NCI-H2107 treated with DMSO at 0.1 percent for 48 hours (cell line): ENCODE data around the gene GRB10.

Source experiments
- DNase-seq: peaks from one replicate; lab custom pipeline; 2025; ENCODE audit not compliant: unreplicated experiment; lab: John Stamatoyannopoulos, UW

The GRB10 gene

DNA sequence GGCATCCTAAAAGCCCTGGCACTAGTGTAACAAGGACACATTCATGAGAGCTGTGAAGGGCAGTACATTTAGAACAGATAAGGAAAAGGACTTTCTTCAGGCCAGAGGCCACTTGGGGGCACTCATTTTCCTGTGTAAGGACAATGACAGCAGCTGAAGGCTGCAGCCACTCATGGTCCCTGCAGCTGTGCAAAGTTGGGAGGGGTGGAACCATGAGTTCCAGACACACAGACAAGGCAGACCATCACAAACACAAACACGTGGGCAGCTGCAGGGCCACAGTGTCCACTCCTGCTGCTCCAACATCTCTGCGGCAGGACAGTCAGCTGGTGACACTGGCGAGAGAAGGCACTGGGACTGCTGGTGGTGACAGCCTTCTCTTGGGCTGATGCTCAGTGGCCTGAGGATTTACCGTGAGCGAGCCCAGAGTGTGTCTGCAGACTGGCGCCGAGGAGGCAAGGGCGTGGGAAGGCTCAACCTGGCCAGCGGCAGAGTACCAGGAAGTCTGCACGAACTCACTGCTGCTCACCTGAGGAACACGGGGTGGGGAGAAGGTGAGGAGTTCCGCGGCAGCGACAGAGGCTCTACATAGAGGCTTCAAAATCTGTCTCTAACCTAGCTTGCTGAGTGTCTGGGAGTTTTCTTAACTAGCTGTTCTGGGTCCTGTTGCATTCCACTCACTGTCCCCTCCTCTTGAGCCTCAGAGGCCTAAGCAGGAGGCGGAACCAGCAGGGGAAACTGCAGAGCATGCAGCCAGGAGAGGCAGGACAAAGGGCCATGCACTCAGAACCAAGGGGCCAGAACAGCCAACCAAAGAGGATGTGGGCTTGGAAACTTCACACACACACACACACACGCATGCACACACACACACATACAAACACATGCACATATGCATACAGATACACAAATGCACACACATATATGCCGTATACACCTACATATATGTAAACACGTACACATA lies 141.0 kb downstream of the GRB10 start:
- DNase-seq: no peak

DNA sequence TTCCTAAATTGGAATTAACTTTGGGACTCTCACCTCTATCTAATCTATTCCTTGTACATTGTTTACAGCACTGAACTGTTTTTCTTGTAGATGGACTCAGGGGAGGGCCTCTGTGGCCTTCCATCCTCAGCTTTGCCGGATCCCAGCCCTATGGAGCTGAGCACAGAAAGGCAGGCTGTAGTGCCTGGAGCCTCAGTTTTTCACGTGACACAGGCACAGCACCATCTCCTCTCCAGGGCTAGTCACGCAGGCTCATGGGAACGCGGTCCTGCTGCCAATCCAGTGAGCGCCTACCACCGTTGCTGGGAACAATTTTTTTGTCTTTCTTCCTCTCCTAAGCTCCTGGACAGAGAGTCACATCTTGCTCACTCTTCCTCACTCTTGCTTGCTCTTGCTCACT lies 141.9 kb downstream of the GRB10 start:
- DNase-seq: no peak

DNA sequence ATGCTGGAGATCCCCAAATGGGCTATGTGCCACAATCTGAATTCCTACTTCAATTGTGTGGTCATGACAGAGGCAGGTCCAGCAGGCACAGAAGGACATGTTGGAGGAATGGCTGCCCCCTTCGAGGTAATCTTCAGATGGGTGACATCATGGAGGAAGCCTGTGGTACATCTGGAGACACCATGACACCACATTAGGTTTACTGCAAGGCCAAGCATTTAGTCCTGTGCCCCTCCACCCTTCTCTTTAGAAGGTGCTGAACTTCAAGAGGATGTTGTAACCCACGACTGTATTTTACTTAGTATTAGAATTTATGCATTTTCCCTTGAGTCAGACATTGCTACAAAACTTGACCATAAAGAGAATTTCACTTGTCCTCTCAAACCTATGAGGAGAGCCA lies 142.4 kb downstream of the GRB10 start:
- DNase-seq: no peak

DNA sequence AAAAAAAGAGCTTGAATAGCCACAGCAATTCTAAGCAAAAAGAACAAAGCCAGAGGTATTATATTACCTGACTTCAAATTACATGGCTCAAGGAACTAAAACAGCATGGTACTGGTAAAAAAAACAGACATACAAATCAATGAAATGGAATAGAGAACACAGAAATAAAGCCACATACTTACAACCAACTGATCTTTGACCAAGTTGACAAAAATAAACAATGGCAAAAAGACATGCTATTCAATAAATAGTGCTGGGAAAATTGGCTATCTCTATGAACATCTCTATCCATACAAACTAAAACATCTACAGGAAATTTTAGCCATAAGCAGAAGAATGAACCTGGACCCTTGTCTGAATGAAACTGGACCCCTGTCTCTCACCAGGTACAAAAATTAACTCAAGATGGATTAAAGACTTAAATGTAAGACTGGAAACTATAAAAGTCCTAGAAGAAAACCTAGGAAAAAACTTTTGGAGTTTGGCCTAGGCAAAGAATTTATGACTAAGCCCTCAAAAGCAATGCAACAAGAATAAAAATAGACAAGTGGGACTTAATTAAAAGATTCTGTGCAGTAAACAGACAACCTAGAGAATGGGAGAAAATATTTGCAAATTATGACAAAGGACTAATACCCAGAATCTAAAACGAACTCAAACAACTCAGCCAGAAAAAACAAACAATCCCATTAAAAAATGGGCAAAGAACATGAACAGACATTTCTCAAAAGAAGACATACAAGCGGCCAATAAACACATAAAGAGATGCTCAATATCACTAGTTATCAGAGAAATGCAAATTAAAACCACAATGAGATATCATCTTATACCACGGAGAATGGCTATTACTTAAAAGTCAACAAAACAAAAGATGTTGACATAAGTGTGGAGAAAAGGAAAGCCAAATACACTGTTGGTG lies 144.7 kb downstream of the GRB10 start:
- DNase-seq: no peak

DNA sequence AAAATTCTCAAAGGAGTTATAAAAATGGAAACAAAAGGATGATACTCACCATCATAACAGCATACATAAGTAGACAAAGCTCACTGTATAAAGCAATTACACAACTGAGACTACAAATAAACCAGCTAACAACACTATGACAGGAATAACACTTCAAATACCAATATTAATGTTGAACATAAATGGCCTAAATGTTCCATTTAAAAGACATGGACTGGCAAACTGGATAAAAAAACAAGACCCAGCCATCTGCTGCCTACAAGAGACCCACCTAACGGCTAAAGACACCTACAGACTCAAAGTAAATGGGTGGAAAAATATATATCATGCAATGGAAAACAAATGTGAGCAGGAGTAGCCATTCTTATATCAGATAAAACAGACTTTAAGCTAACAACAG lies 148.3 kb downstream of the GRB10 start:
- DNase-seq: no peak

DNA sequence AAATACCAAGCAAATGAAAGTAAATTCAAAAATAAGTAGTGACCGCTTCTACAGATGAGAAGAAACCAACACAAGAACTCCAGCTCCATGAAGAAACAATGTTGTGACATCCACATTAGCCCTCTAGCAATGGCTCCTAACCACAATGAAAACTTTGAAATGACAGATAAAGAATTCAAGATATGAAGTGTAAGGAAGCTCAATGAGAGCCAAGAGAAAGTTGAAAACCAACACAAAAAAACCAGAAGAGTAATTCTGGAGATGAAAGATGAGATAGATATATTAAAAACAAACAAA lies 149.3 kb downstream of the GRB10 start:
- DNase-seq: no peak

DNA sequence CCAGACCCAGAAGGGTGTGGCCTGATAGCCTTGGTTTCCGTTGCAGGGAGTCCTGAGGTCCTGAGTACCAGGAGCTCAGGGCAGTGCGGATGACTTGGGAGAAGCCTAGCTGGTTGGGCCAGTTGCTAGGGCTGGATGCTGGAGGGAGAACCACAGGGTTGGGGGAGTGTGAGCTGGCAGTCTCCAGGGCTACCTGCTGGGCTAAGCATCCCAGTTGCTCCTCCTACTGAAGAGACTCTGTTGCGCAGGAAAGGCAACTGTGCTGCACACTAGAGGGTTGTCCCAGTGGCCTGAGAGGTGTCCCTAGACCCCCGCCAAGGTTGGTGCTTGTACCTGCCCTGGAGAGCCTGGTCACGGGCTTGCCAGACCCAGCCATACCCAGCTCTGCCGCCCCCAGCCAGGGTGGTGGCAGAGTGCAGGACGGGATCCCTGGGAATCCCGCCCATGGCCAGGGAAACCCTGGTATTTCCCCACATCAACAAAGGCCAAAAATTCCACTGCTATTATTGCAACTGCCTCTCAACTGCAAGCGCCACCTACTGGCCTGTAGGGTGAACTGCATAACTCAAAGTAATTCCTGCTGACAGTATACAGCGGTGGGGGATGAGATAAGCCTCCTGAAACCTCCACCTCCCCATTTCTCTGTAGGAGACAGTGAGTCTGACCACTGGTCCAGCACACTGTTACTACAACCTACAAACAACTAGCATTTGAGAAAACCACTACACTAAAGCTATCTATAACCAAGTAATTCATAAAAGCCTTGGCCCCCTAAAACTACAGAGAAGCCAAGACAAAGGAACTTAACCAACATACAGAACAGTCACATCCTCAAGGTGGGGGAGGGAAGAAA lies 149.9 kb downstream of the GRB10 start:
- no peak for DNase-seq

DNA sequence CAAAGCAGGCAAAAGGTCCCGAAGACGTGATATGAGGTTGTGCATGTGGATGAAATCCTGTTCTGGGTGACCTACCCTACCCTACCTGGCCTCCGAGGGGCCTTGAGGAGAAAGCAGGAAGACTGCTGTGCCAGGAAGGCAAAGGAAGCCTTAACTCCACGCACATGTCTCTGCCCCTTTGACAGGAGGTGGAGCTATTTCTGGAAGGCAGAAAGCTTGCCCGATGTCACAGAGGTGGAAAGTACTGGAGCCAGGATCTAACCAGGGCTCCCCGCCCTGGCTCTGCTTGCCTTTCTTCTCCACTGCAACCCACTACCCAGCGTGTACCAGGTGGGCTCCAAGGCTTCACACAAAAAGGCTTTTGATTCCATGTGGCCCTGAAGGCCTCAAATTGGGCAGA lies 151.1 kb downstream of the GRB10 start:
- DNase-seq: no peak

DNA sequence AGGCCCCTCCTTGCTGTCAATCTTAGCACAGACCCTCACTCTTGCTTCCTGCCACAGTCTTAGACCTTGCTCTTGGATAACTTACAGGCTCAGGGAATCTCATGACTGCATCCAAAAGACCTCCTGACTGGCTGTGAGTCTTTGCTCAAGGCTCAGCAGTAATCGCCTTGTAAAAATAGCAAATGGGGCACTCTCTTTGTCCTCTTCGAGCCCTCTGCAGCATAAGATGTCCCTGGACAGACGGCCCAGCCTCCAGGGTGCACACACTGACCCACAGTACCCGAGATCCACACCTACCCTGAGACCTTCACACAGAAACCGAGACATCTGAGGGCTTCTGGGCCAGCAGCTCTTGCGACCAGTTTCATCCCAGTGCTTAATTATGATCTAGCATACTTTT lies 151.6 kb downstream of the GRB10 start:
- no peak for DNase-seq

DNA sequence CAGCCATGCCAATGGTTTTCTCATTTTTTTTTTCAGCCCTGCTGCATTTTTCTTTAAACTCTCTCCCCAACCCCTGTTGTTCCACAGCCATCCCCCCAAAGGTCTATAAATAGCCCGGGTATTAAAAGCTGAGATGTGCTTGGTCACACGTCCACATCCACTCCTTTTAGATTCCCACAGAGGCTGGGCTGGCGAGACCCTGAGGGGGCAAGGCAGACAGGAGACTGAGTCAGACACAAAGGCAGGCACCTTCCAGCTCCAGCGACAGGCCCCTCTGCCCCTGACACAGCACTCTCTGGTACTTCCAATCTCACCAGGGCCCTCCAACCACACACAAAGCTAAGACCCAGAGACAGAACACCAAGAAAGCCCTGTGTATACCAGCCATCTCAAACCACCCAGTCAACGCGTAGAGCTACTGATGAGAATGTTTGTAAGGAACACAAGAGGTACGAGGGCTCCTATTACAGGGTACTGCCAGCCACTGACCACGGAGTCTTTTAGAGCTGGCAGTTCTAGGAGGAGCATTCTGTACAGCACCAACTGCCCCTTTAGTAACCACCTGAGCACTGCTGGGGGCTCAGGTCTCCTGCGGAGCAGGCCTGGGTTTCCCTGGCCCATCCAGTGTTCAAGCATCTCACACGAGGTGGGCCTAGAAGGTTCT lies 153.3 kb downstream of the GRB10 start:
- no peak for DNase-seq

DNA sequence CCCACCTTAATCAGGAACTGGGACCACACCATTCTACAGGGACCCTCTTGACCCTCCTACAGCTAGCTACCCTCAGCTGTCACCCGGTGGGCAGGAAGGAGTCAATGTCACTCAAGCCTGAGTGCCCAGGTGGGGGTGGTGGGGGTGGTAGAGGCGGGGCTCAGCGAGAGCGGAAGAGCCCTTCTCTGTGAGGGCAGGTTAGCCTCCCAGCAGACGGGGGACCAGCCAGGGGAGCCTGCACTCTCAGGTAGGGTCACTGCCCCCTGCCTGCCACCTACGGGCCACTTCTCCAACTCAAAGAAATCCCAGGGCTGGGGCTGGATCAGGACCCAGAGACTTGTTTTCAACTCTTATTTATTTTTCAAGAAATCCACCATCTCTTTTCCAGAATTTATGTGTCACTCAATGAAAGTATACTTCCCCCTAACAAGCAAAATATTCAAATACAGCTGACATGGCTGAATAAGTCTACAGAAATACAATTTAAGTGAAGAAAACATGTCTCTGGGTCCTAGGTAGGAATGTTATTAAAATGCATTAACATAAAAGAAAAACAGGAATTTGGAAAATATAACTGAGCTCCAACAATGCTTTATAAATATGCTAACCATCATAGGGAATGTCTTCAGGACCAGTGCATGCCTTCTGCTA lies 154.1 kb downstream of the GRB10 start:
- no peak for DNase-seq

DNA sequence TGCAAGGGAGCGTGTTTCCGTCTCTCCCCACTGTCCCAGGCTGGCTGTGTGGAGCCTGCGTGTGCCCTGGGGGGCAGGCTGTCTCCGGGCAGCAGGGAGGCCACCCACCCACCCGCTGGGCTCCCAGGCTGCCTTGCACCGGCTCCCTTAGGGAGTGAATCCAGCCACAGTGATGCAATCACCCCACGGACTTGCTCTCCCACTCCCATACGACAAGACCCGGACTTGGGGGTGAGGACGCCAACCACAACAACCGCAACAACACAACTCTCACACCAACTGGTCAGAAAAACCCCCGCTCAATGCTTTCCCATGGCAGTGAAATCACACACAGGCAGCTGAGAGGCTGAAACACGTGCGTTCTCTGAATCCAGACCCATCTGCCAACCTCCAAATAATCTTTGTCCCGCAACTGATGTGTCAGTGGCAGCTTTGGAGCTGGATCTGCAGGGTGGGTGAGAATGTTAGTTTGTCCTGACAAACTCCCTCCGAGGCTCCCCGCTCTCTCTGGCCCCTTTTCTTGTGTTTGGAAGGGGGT lies 154.8 kb downstream of the GRB10 start:
- DNase-seq: no peak

DNA sequence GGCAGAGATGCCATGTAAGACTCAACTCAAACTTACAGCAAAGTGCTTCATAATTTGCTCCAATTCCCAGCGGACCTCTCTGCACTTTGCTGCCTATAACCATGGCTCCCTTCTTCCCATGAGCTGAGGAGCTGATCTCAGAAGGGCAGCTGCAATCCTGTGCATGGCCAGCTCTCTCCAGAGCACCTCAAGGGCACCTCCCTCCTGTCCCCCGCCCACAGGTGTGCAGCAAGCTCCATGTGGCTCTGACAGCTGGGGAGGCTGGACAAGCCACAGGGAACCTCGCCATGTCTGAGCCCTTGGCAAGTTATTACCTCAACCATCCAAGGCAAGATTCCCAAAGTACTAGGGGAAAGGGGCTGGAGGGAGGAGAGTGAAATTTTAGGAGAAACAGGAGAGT lies 156.4 kb downstream of the GRB10 start:
- DNase-seq: no peak

DNA sequence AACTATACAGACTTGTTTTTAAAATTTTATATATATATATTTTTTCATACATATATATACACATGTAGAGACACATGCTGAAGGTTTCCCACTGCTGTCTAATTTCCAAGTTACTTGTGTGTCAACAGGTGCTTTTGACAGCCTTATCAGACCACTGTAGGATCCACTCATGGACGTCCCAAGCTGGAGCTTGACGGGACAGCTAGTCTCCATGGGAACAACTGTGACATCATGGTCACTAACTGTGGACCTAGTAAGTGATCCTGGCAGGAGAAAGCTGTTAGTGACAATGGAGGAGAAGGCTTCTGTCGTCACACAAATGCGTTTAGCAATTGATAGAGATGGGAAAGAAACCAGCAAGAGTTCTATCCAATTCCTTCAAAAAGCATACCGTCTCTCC lies 157.3 kb downstream of the GRB10 start:
- DNase-seq: no peak

DNA sequence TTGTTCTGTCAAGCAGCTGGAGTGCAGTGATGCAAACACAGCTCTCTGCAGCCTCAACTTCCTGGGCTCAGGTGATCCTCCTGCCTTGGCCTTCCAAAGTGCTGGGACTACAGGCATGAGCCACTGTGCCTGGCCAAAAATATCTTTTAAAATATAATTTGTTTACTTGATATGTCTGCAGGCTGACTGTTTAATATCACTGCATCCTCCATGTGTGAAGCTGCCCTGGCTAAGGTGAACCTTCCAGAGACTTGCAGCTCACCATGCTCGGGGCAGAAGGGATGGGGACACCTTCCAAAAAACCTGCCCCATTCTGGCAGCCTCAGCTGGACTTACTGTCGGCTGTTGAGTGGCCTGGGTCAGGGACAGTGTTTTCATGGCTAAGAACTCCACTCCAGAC lies 159.9 kb downstream of the GRB10 start:
- no peak for DNase-seq

DNA sequence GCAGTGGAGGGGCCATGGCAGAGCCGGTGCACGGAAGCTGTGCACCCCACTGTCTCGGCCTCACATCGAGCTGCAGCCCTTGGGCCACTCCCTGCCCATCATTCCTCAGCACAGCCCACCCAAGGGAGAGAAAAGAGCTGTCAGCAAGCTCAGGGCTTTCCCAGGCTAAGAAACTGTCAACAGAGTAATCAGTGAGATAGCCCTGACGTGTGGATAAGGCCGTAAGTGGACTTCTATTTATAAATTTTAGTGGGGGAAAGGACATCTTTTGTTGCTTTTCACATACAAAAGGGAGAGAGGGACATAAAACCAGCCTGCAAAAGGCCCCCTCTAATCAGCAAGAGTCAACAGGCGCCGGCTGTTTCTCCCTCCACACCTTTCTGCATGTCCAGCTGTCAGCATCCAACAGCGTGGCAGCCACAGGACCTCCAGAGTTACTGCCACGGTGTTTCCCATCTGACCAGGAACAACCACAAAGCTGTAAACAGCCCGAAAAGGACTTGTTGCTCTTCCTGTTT lies 160.7 kb downstream of the GRB10 start:
- no peak for DNase-seq

DNA sequence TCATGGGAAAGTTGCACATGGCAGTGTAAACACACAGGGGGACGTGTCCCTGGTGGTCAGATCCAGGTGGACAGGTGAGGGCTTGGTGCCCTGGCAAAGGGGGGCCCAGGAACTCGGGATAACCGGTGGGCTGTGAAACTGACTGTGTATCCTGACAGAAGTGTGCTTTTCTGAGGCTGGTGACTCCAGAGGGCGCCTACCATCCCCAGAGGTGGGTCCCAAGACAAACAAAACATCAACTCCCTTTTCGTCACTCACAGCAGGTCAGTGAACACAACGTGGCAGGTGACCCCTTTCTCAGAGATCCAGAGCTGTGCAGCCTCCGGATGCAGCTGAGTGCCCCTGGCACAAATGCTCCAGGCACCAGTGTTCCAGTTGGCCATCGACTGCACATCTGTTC lies 161.5 kb downstream of the GRB10 start:
- DNase-seq: no peak

DNA sequence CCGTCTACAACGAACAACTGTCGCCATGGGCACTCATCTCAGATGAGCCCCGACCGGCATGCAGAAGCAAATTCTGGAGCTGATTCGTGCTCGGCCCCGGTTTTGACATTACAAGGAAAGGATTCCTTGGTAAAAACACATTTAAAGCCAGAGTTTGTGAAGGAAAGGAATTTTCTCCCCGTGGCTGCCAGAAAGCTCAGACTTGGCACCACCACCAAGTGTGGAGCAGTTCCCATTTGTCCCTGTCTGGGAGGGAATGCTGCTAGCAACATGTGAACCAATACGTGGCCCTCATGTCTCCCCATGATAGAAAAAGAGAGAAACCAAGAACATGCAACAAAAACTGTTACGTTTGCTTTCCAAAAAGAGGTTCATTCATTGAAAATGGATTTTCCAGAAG lies 162.3 kb downstream of the GRB10 start:
- DNase-seq: no peak

DNA sequence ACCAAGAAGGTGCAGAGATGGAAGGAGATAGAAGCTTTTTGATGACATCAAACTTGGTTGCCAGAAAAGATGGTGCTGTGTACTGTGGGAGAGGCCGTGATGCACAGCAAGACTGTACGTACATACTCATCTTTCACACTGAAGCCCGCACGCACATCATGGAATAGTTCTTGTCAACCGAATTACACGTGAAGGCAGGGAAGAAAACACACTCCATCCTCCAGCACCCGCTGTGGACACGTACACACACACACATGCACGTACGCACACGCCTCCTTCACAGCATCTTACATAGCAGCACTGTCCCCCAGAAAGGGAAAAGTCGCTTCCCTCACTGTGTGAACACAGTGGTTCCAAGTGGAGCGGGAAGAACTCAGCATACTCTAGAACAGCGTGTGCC lies 163.0 kb downstream of the GRB10 start:
- DNase-seq: no peak

DNA sequence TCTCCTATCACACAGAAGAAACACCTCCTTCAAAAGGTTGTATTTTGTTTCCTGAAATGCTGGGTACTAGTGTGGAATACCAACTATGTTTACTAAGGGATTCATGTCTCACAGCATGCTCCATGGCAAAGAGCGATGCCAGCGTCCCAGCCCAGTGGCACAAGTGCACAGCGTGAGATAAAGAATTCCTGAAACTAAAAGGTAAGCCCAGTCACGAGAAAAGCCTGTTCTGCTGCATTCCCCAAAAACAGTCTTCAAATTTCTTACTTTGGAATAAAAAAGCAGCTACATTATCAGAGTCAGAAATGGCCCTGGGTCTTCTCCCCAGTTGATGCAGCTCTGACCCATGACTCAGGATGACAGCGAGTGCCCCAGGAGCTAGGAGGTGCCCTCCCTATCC lies 164.4 kb downstream of the GRB10 start:
- no peak for DNase-seq
